PC-9 (cell line): ENCODE measurements around the gene TTC28. TPM values are rescaled to one million over a fixed set of nuclear protein-coding genes. Genes with fewer than 3 reads are reported as not detected.

Source experiments
- BruUV-seq: library from RNA; stranded (reverse); fragments of 400-500 nt; replicated peaks from 2 replicates; lab custom pipeline; 2021; lab: Mats Ljungman, UMichigan
- CTCF ChIA-PET: fragments of 300-600 bp; sonication (Branson Sonifier 250); formaldehyde crosslinking; loops from one replicate; lab custom pipeline; 2022; ENCODE audit warnings: antibody characterized with exemption; lab: Charles Lee
- POLR2A ChIA-PET: fragments of 300-600 bp; sonication (Branson Sonifier 250); formaldehyde crosslinking; loops from one replicate; lab custom pipeline; 2022; ENCODE audit warnings: antibody characterized with exemption; ENCODE audit not compliant: unreplicated experiment; lab: Charles Lee
- DNase-seq, 2 experiments: peaks; one replicate each; pipeline versions ENCODE4 v3.0.0 to v3.0.0-alpha.2; 2015 to 2022; ENCODE audit warnings: mixed read lengths in 1 of 2
- H2AFZ ChIP-seq: fragments of 200-600 bp; sonication (generic); 2 replicates; pipeline ENCODE4 v1.8.1; 2017; ENCODE audit warnings: antibody characterized with exemption
- H3F3A ChIP-seq: fragments of 200-600 bp; sonication (generic); 2 replicates; pipeline ENCODE4 v1.8.1; 2017; ENCODE audit warnings: antibody characterized with exemption, mild to moderate bottlenecking, low read depth; ENCODE audit not compliant: insufficient read depth
- H3K27ac ChIP-seq: fragments of 200-600 bp; sonication (generic); 2 replicates; pipeline ENCODE4 v1.6.1; 2016; ENCODE audit warnings: mixed run types
- H3K27me3 ChIP-seq: fragments of 200-600 bp; sonication (generic); 2 replicates; pipeline ENCODE4 v1.6.1; 2016; ENCODE audit warnings: low read depth, mixed run types; ENCODE audit not compliant: insufficient read depth
- H3K36me3 ChIP-seq: fragments of 200-600 bp; sonication (generic); 2 replicates; pipeline ENCODE4 v1.6.1; 2016; ENCODE audit warnings: low read depth, mixed run types
- H3K4me1 ChIP-seq: fragments of 200-600 bp; sonication (generic); replicated peaks from 2 replicates; pipeline ENCODE4 v1.6.1; 2016; ENCODE audit warnings: mixed run types; ENCODE audit not compliant: insufficient read depth
- H3K4me2 ChIP-seq: fragments of 200-600 bp; sonication (generic); 2 replicates; pipeline ENCODE4 v1.6.1; 2017; ENCODE audit warnings: mixed run types
- H3K4me3 ChIP-seq: fragments of 200-600 bp; sonication (generic); 2 replicates; pipeline ENCODE4 v1.6.1; 2016; ENCODE audit warnings: mixed run types
- H3K79me2 ChIP-seq: fragments of 200-600 bp; sonication (generic); 2 replicates; pipeline ENCODE4 v1.6.1; 2017; ENCODE audit warnings: low read depth, mixed run types
- H3K9me2 ChIP-seq: fragments of 200-600 bp; sonication (generic); 2 replicates; pipeline ENCODE4 v1.8.1; 2017; ENCODE audit warnings: mild to moderate bottlenecking; ENCODE audit not compliant: insufficient read depth
- H3K9me3 ChIP-seq: fragments of 200-600 bp; sonication (generic); 2 replicates; pipeline ENCODE4 v1.8.1; 2016; ENCODE audit warnings: low read depth; ENCODE audit not compliant: insufficient read depth
- H4K20me1 ChIP-seq: fragments of 200-600 bp; sonication (generic); 2 replicates; pipeline ENCODE4 v1.8.1; 2017; ENCODE audit not compliant: insufficient read depth
- CTCF ChIP-seq: fragments of 200-600 bp; sonication (generic); conservative IDR thresholded peaks from 2 replicates; pipeline ENCODE4 v1.6.1; 2017; ENCODE audit warnings: mixed run types, antibody characterized with exemption, mild to moderate bottlenecking, moderate library complexity
- EZH2 ChIP-seq: fragments of 200-600 bp; sonication (generic); IDR thresholded peaks from 2 replicates; pipeline ENCODE4 v1.8.0; 2017; ENCODE audit warnings: antibody characterized with exemption, low read depth
- intact Hi-C: fragments of 100-400 bp; cut with micrococcal nuclease; formaldehyde crosslinking; loops from one replicate; pipeline ENCODE4 v1.10.0; 2022; ENCODE audit not compliant: unreplicated experiment
- total RNA-seq: library from RNA; stranded (reverse); gene quantifications from 2 replicates; pipeline ENCODE4 v1.2.3, GENCODE V29; 2021

Gene TTC28
- total RNA-seq, 1 experiment from 2014 or later = 6.7 TPM

GRCh38 chr22:28002863-28003565, 676.6 kb downstream of the TTC28 start:
- Histone ChIP-seq H3K4me2 (0 out of 2 replicates have a peak overlapping the region, but pooled peaks have one; percentile 7), H3K27ac (no peak overlapping the region), H3K79me2 (no peaks in the 10 kb centered on the region), H3K9me3 (no peaks in the 10 kb centered on the region), H3K4me1 (peaks cover 10% of the 10 kb centered on the region), H4K20me1 (no peaks in the 10 kb centered on the region), H2AFZ (no peak overlapping the region), H3K9me2 (no peaks in the 10 kb centered on the region), H3K36me3 (no peaks in the 10 kb centered on the region), H3K27me3 (no peaks in the 10 kb centered on the region), H3K4me3 (no peak overlapping the region), H3F3A (no peaks in the 10 kb centered on the region)
- no TSS peak for BruUV-seq
- ChIA-PET POLR2A (no interaction called here), CTCF (no interaction called here)
- no peak for DNase-seq
- intact Hi-C loops = no loop called here
- no peak for TF ChIP-seq CTCF
- TF ChIP-seq EZH2 = no peak

- POLR2A ChIA-PET = no interaction called here
- Histone ChIP-seq H4K20me1 (no peaks in the 10 kb centered on the region), H3K27me3 (no peaks in the 10 kb centered on the region), H3K79me2 (no peaks in the 10 kb centered on the region), H3K4me2 (0 out of 2 replicates have a peak overlapping the region, but pooled peaks have one; percentile 7), H3K9me3 (no peaks in the 10 kb centered on the region), H3F3A (no peaks in the 10 kb centered on the region), H3K4me3 (no peak overlapping the region), H3K9me2 (no peaks in the 10 kb centered on the region), H3K27ac (no peak overlapping the region), H3K4me1 (peaks cover 10% of the 10 kb centered on the region), H3K36me3 (no peaks in the 10 kb centered on the region), H2AFZ (no peak overlapping the region)
- CTCF ChIA-PET = no interaction called here
- intact Hi-C loops = no loop called here
- no TSS peak for BruUV-seq
- TF ChIP-seq CTCF (no peak), EZH2 (no peak)
- DNase-seq = no peak
Measured at GRCh38 chr22:28002181-28002700, 677.4 kb downstream of the TTC28 start.

GRCh38 chr22:28001171-28001835, 678.3 kb downstream of the TTC28 start:
- H3K36me3 ChIP-seq = no peaks in the 10 kb centered on the region
- ChIA-PET POLR2A (no interaction called here), CTCF (no interaction called here)
- no peaks in the 10 kb centered on the region for H3K9me2 ChIP-seq
- no peak overlapping the region for H3K4me3 ChIP-seq
- no peak overlapping the region for H3K27ac ChIP-seq
- H3K4me1 ChIP-seq = peaks cover 10% of the 10 kb centered on the region
- H3K27me3 ChIP-seq = no peaks in the 10 kb centered on the region
- H3F3A ChIP-seq = no peaks in the 10 kb centered on the region
- TF ChIP-seq EZH2 (no peak), CTCF (no peak)
- no peak overlapping the region for H3K4me2 ChIP-seq
- DNase-seq = no peak
- no peaks in the 10 kb centered on the region for H3K9me3 ChIP-seq
- intact Hi-C loops = no loop called here
- BruUV-seq = no TSS peak
- no peaks in the 10 kb centered on the region for H3K79me2 ChIP-seq
- H4K20me1 ChIP-seq = no peaks in the 10 kb centered on the region
- H2AFZ ChIP-seq = no peak overlapping the region
